Mesothelial cell of epicardium (in vitro differentiated cells): Measurements from ENCODE around the gene TMEM245. TPM values are rescaled to one million over a fixed set of nuclear protein-coding genes. Genes with fewer than 3 reads are reported as not detected.

Experiments
- DNase-seq, 2 experiments: peaks; one replicate each; pipeline ENCODE4 v3.0.0; 2021; ENCODE audit warnings: low spot score in 2 of 2; ENCODE audit not compliant: unreplicated experiment in 2 of 2
- H3K27ac Mint-ChIP-seq: 2 replicates; pipeline ENCODE4 v1.8.0; 2021; ENCODE audit warnings: mixed read lengths
- H3K27me3 Mint-ChIP-seq: 2 replicates; pipeline ENCODE4 v1.8.0; 2021; ENCODE audit warnings: low read depth, mixed read lengths
- H3K36me3 Mint-ChIP-seq: 2 replicates; pipeline ENCODE4 v1.8.0; 2021; ENCODE audit warnings: mixed read lengths
- H3K4me1 Mint-ChIP-seq: 2 replicates; pipeline ENCODE4 v1.8.0; 2021; ENCODE audit warnings: mixed read lengths
- H3K4me3 Mint-ChIP-seq: 2 replicates; pipeline ENCODE4 v1.8.0; 2021; ENCODE audit warnings: mild to moderate bottlenecking, moderate library complexity, mixed read lengths
- H3K9me3 Mint-ChIP-seq: 2 replicates; pipeline ENCODE4 v1.8.0; 2021; ENCODE audit warnings: mixed read lengths
- total RNA-seq: library from RNA; stranded (reverse); gene quantifications from 3 replicates; pipeline ENCODE4 v1.2.1, GENCODE V29; 2021
- TF ChIP-seq, protein P1 (sequence below): fragments of 200-600 bp; sonication (generic); IDR thresholded peaks from one replicate; pipeline ENCODE4 v1.5.0; 2021; ENCODE audit warnings: antibody characterized with exemption; ENCODE audit not compliant: unreplicated experiment

Gene TMEM245
- total RNA-seq, 1 donor from 2014 or later, result 73.0 TPM

DNA sequence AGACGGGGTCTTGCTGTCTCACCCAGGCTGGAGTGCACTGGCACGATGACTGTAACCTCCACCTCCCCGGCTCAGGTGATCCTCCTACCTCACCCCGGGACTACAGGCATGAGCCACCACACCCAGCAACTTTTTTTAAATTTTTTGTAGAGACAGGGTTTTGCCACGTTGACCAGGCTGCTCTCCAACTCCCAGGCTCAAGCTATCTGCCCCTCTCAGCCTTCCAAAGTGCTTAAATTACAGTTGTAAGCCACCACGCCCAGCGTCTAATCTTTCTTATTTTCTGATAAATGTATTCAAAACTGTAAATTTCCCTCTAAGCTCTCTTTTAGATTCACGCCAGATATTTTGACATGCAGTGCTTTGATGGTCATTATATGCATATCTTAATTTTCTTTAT lies 37.0 kb upstream of the TMEM245 start:
- peaks cover 4% of the 10 kb centered on the region for H3K27me3 Mint-ChIP-seq
- H3K36me3 Mint-ChIP-seq, result peaks cover 4% of the 10 kb centered on the region
- H3K4me1 Mint-ChIP-seq, result peaks cover 3% of the 10 kb centered on the region
- peaks cover 13% of the 10 kb centered on the region for H3K9me3 Mint-ChIP-seq
- H3K4me3 Mint-ChIP-seq, result no peak overlapping the region
- H3K27ac Mint-ChIP-seq, result no peak overlapping the region
- TF ChIP-seq, protein P1, sequence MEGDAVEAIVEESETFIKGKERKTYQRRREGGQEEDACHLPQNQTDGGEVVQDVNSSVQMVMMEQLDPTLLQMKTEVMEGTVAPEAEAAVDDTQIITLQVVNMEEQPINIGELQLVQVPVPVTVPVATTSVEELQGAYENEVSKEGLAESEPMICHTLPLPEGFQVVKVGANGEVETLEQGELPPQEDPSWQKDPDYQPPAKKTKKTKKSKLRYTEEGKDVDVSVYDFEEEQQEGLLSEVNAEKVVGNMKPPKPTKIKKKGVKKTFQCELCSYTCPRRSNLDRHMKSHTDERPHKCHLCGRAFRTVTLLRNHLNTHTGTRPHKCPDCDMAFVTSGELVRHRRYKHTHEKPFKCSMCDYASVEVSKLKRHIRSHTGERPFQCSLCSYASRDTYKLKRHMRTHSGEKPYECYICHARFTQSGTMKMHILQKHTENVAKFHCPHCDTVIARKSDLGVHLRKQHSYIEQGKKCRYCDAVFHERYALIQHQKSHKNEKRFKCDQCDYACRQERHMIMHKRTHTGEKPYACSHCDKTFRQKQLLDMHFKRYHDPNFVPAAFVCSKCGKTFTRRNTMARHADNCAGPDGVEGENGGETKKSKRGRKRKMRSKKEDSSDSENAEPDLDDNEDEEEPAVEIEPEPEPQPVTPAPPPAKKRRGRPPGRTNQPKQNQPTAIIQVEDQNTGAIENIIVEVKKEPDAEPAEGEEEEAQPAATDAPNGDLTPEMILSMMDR, result no peak
- DNase-seq, result no peak

DNA sequence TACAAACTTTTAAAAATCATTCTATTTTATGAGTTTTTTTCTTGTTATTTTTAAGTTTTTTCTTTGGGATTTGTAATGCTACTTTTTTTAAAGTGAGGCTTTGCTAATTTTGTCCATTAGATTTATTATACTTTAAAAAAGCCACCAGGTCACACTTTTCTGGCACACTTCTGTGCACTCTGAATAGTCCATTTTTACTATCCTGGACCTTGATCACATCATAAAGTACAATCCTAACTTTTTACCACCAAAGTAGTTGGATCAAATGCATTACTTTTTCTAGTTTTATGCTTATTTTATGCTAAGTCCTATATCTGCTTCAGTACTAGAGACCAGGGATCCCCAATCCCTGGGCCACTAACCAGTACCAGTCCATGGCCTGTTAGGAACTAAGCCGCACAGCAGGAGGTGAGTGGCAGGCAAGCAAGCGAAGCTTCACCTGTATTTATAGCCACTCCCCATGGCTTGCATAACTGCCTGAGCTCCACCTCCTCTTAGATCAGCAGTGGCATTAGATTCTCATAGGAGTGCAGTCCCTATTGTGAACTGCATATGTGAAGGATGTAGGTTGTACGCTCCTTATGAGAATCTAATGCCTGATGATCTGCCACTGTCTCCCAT lies 31.3 kb upstream of the TMEM245 start:
- no peak overlapping the region for H3K27ac Mint-ChIP-seq
- peaks cover 4% of the 10 kb centered on the region for H3K36me3 Mint-ChIP-seq
- peaks cover 5% of the 10 kb centered on the region for H3K27me3 Mint-ChIP-seq
- H3K4me3 Mint-ChIP-seq, result no peak overlapping the region
- DNase-seq, result no peak
- peaks cover 14% of the 10 kb centered on the region for H3K9me3 Mint-ChIP-seq
- H3K4me1 Mint-ChIP-seq, result no peaks in the 10 kb centered on the region
- TF ChIP-seq, protein P1, result no peak

DNA sequence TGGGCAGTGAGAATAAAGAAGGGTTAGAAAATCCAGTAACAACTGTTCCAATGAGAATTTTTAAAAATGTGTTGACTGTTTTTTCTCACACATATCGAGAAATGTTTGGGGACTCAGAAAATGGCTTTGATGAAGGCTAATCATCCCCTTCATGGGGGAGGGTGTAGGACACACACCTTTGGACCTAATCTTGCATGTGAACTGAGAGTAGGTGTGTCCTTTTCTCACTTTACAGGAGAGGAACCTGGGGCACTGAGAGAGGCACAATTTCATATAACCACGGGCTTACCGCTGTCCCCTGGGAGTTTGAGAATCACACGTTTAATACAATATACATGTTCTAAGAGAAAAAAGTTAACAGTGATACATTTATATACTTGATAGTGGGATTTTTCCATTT lies 30.0 kb upstream of the TMEM245 start:
- Mint-ChIP-seq H3K27ac (no peak overlapping the region), H3K9me3 (peaks cover 14% of the 10 kb centered on the region), H3K36me3 (peaks cover 4% of the 10 kb centered on the region), H3K4me1 (no peaks in the 10 kb centered on the region), H3K4me3 (no peak overlapping the region), H3K27me3 (peaks cover 5% of the 10 kb centered on the region)
- DNase-seq, result no peak
- TF ChIP-seq, protein P1, result no peak

DNA sequence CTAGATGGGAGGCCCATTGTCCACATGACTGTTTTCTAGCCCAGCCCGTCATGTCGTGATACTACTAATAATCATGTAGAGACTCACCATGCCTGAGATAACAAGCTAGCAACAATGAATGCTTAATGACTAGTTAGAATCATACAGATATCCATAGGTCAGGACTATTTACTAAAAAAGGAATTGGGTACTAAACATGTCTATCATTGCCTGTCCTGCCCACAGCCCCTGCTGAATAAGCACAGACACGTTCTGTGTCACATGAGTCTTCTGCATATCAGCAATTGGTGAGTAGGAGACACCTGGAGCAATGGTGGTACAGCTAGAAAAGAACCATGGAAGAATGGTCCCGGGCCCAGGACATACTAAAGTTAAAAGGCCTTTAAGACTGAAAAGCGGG lies 29.3 kb upstream of the TMEM245 start:
- H3K36me3 Mint-ChIP-seq, result peaks cover 4% of the 10 kb centered on the region
- TF ChIP-seq, protein P1, result no peak
- H3K27me3 Mint-ChIP-seq, result peaks cover 3% of the 10 kb centered on the region
- H3K9me3 Mint-ChIP-seq, result peaks cover 11% of the 10 kb centered on the region
- DNase-seq, result no peak
- H3K27ac Mint-ChIP-seq, result no peak overlapping the region
- no peak overlapping the region for H3K4me3 Mint-ChIP-seq
- H3K4me1 Mint-ChIP-seq, result no peaks in the 10 kb centered on the region

DNA sequence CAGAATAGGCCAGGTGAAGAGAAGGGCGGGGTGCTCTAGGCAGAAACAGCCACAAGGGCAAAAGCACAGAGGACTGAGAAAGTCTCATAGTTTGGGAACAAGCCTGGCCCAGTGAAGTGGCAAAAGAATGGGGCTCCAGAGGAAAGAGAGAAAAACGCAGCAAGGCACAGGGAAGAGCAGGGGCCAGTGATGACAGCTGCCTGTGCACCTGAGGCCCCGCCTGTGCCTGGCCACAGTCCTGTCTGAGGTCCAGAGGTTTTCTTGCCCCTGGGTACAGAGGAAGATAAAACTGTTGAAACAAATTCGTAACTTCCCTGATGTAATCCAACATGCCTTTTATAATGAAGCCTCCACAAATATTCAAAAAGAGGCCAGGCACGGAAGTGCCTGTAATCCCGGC lies 25.3 kb upstream of the TMEM245 start:
- Mint-ChIP-seq H3K4me3 (no peak overlapping the region), H3K27ac (no peak overlapping the region), H3K36me3 (peaks cover 3% of the 10 kb centered on the region), H3K9me3 (no peaks in the 10 kb centered on the region), H3K4me1 (no peaks in the 10 kb centered on the region), H3K27me3 (peaks cover 3% of the 10 kb centered on the region)
- no peak for DNase-seq
- TF ChIP-seq, protein P1, result no peak
